HG03135 (cell line): ENCODE data around the gene LEUTX.
"Not testable (repeated sequence)": the region's sequence is repeated elsewhere in the genome, so short reads cannot be mapped to it uniquely, and the experiment has no call there.

ENCODE experiments used
- ATAC-seq: cut with Tn5 transposase; IDR thresholded peaks from one replicate; pipeline ENCODE4 v1.9.1; 2021; ENCODE audit warnings: mild to moderate bottlenecking, moderate library complexity; ENCODE audit not compliant: unreplicated experiment

Gene LEUTX

GRCh38 chr19:39768786-39769185 lies 9.9 kb upstream of the LEUTX start:
- ATAC-seq, result no peak

- no peak for ATAC-seq
These were observed 2.2 kb downstream of the LEUTX start for GRCh38 chr19:39780894-39781293.

- no peak for ATAC-seq
These were observed 9.6 kb downstream of the LEUTX start for GRCh38 chr19:39788244-39788643.

GRCh38 chr19:39792999-39793546 lies 14.4 kb downstream of the LEUTX start:
- peak; percentile 77 for ATAC-seq

GRCh38 chr19:39795001-39795400 lies 16.3 kb downstream of the LEUTX start:
- no peak for ATAC-seq

- no peak for ATAC-seq
These were observed 17.4 kb downstream of the LEUTX start for GRCh38 chr19:39796000-39796498.

GRCh38 chr19:39797083-39797482 lies 18.4 kb downstream of the LEUTX start:
- no peak for ATAC-seq

- no peak for ATAC-seq
These were observed 24.3 kb downstream of the LEUTX start for GRCh38 chr19:39802958-39803357.

- ATAC-seq, result no peak
These were observed 26.4 kb downstream of the LEUTX start for GRCh38 chr19:39805104-39805503.

- ATAC-seq, result no peak
These were observed 29.3 kb downstream of the LEUTX start for GRCh38 chr19:39807846-39808364.

- ATAC-seq, result not testable (repeated sequence)
These were observed 30.0 kb downstream of the LEUTX start for GRCh38 chr19:39808688-39809087.

- no peak for ATAC-seq
These were observed 30.7 kb downstream of the LEUTX start for GRCh38 chr19:39809368-39809767.

- no peak for ATAC-seq
These were observed 31.8 kb downstream of the LEUTX start for GRCh38 chr19:39810424-39810823.

- ATAC-seq, result no peak
These were observed 32.4 kb downstream of the LEUTX start for GRCh38 chr19:39811064-39811463.

GRCh38 chr19:39813264-39813993 lies 34.8 kb downstream of the LEUTX start:
- no peak for ATAC-seq

- ATAC-seq, result not testable (repeated sequence)
These were observed 35.5 kb downstream of the LEUTX start for GRCh38 chr19:39814111-39814510.

- ATAC-seq, result no peak
These were observed 35.9 kb downstream of the LEUTX start for GRCh38 chr19:39814595-39814994.

GRCh38 chr19:39816287-39817048 lies 37.8 kb downstream of the LEUTX start:
- no peak for ATAC-seq

- no peak for ATAC-seq
These were observed 39.4 kb downstream of the LEUTX start for GRCh38 chr19:39817888-39818561.

- ATAC-seq, result peak; percentile 80
These were observed 40.0 kb downstream of the LEUTX start for GRCh38 chr19:39818626-39819097.

- ATAC-seq, result no peak
These were observed 41.1 kb downstream of the LEUTX start for GRCh38 chr19:39819786-39820185.
